Measurements from ENCODE around the gene ORAI3. TPM values are rescaled to one million over a fixed set of nuclear protein-coding genes. Genes with fewer than 3 reads are reported as not detected.

ORAI3 gene
- total and polyA plus RNA-seq, 2 donors from 2014 or later: 23.1 to 32.3 TPM

DNA sequence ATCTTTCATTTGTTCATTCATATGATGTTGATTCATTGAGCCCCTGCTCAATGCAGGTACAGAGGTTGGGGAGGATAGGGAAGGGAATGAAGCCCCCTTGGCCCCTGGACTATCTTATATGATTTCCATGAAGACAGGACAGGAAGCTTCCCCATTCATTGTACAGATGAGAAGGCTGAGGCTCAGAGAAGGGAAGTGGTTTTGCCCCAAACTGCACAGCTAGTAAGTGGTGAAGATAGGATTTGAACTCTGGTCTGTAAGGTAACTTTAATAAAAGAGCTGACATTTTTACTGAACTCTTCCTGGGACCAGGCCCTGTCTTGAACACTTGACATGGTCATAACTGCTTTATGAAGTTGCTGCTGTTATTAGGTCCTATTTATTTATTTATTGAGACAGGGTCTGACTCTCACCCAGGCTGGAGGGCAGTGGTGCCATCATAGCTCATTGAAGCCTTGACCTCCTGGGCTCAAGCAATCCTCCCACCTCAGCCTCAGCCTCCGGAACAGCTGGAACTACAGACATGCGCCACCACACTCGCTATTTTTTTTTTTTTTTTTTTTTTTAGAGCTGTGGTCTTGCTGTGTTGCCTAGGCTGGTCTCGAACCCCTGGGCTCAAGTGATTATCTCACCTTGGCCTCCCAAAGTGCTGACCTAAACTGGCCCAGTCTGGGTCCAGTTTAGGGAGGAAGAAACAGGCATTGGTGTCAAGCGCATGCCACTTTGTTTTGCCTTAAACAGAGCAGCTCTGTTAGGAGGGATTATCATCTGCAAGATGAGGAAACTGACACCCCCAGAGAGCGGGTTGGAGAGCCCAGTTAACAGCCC lies 47.5 kb upstream of the ORAI3 start:
- TF ChIP-seq, protein P1, sequence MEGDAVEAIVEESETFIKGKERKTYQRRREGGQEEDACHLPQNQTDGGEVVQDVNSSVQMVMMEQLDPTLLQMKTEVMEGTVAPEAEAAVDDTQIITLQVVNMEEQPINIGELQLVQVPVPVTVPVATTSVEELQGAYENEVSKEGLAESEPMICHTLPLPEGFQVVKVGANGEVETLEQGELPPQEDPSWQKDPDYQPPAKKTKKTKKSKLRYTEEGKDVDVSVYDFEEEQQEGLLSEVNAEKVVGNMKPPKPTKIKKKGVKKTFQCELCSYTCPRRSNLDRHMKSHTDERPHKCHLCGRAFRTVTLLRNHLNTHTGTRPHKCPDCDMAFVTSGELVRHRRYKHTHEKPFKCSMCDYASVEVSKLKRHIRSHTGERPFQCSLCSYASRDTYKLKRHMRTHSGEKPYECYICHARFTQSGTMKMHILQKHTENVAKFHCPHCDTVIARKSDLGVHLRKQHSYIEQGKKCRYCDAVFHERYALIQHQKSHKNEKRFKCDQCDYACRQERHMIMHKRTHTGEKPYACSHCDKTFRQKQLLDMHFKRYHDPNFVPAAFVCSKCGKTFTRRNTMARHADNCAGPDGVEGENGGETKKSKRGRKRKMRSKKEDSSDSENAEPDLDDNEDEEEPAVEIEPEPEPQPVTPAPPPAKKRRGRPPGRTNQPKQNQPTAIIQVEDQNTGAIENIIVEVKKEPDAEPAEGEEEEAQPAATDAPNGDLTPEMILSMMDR (IDR thresholded peaks at IDR 0.05; ENCODE audit: borderline replicate concordance, extremely low read depth, insufficient read depth): no peak
- Histone ChIP-seq H3K9ac (ENCODE audit: low read length in 3 of 3) (peak overlapping the region; percentile 6 to 68 (median 27)), H3K36me3 (ENCODE audit: control insufficient read depth in 2 of 3, insufficient read depth in 3 of 3, low read length in 3 of 3) (no peaks in the 10 kb centered on the region), H3K4me1 (ENCODE audit: control insufficient read depth in 2 of 3, insufficient read depth in 2 of 3, low read depth in 1 of 3, low read length in 3 of 3) (peaks cover 0 to 15% (median 6%) of the 10 kb centered on the region in 3 donors), H3K9me3 (ENCODE audit: control insufficient read depth in 2 of 3, insufficient read depth in 1 of 3, low read length in 3 of 3) (no peaks in the 10 kb centered on the region), H3K4me3 (ENCODE audit: low read length in 3 of 3) (peak overlapping the region; percentile 26 to 47 (median 35)), H3K27me3 (ENCODE audit: control insufficient read depth, insufficient read depth, low read length) (no peaks in the 10 kb centered on the region), H3K27ac (ENCODE audit: low read depth in 2 of 2, low read length in 2 of 2) (peak overlapping the region; percentile 43 to 72)
- intact Hi-C loops (cut with DNase I): no loop called here
- DNase-seq (peak in 1 of 5 donors; percentile 36), FAIRE-seq (no peak)

DNA sequence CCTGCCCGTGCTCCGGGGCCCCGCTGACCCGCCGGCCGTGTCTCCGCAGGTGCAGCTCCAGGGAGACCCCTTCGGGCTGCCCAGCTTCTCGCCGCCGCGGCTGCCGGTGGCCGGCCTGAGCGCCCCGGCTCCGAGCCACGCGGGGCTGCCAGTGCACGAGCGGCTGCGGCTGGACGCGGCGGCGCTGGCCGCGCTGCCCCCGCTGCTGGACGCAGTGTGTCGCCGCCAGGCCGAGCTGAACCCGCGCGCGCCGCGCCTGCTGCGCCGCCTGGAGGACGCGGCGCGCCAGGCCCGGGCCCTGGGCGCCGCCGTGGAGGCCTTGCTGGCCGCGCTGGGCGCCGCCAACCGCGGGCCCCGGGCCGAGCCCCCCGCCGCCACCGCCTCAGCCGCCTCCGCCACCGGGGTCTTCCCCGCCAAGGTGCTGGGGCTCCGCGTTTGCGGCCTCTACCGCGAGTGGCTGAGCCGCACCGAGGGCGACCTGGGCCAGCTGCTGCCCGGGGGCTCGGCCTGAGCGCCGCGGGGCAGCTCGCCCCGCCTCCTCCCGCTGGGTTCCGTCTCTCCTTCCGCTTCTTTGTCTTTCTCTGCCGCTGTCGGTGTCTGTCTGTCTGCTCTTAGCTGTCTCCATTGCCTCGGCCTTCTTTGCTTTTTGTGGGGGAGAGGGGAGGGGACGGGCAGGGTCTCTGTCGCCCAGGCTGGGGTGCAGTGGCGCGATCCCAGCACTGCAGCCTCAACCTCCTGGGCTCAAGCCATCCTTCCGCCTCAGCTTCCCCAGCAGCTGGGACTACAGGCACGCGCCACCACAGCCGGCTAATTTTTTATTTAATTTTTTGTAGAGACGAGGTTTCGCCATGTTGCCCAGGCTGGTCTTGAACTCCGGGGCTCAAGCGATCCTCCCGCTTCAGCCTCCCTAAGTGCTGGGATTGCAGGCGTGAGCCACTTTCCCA lies 46.6 kb upstream of the ORAI3 start:
- FAIRE-seq (no peak), DNase-seq (peak; percentile 75 to 88 (median 79))
- H3K4me3 ChIP-seq (ENCODE audit: low read length in 3 of 3): peak overlapping the region; percentile 26 to 54 (median 52)
- no peaks in the 10 kb centered on the region for H3K36me3 ChIP-seq (ENCODE audit: control insufficient read depth in 2 of 3, insufficient read depth in 3 of 3, low read length in 3 of 3)
- peak overlapping the region; percentile 78 for H3K27ac ChIP-seq (ENCODE audit: low read depth in 2 of 2, low read length in 2 of 2)
- peaks cover 0 to 12% (median 4%) of the 10 kb centered on the region in 3 donors for H3K4me1 ChIP-seq (ENCODE audit: control insufficient read depth in 2 of 3, insufficient read depth in 2 of 3, low read depth in 1 of 3, low read length in 3 of 3)
- intact Hi-C loops (cut with DNase I): no loop called here
- H3K27me3 ChIP-seq (ENCODE audit: control insufficient read depth, insufficient read depth, low read length): no peaks in the 10 kb centered on the region
- TF ChIP-seq, protein P1 (IDR thresholded peaks at IDR 0.05; ENCODE audit: borderline replicate concordance, extremely low read depth, insufficient read depth): peak; percentile 65
- H3K9me3 ChIP-seq (ENCODE audit: control insufficient read depth in 2 of 3, insufficient read depth in 1 of 3, low read length in 3 of 3): no peaks in the 10 kb centered on the region
- H3K9ac ChIP-seq (ENCODE audit: low read length in 3 of 3): peak overlapping the region in 2 of 3 donors; percentile 51 to 68

DNA sequence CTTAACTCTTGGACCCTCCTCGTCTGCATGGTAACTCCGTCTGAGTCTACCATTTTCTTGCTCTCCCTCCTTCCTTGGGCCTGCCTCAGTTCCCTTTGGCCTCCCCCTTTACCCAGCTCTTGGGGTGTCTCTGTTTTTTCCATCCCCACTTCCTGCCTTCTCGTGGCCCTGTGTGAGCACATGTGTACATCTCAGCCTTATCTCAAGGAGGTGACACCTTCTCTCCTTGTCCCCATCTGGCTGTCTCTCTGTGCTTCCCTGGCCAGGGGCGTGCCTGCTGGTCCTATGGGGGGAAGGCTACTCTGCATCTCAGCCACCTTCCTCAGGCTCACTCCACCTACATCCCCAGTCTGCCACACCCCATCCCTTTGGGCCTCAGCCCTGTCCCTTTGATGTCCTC lies 45.9 kb upstream of the ORAI3 start:
- Histone ChIP-seq H3K27me3 (ENCODE audit: control insufficient read depth, insufficient read depth, low read length) (no peaks in the 10 kb centered on the region), H3K27ac (ENCODE audit: low read depth in 2 of 2, low read length in 2 of 2) (peak overlapping the region in 1 of 2 donors; percentile 8), H3K4me1 (ENCODE audit: control insufficient read depth in 2 of 3, insufficient read depth in 2 of 3, low read depth in 1 of 3, low read length in 3 of 3) (peaks cover 0 to 11% (median 4%) of the 10 kb centered on the region in 3 donors), H3K9ac (ENCODE audit: low read length in 3 of 3) (no peak overlapping the region), H3K4me3 (ENCODE audit: low read length in 3 of 3) (no peak overlapping the region), H3K9me3 (ENCODE audit: control insufficient read depth in 2 of 3, insufficient read depth in 1 of 3, low read length in 3 of 3) (no peaks in the 10 kb centered on the region), H3K36me3 (ENCODE audit: control insufficient read depth in 2 of 3, insufficient read depth in 3 of 3, low read length in 3 of 3) (no peaks in the 10 kb centered on the region)
- DNase-seq (no peak), FAIRE-seq (no peak)
- intact Hi-C loops (cut with DNase I): no loop called here
- TF ChIP-seq, protein P1 (IDR thresholded peaks at IDR 0.05; ENCODE audit: borderline replicate concordance, extremely low read depth, insufficient read depth): no peak

All from kidney (tissue), 14 donors.